Muscle of leg (tissue), 16 donors: ENCODE measurements around the gene C10orf90. TPM values are rescaled to one million over a fixed set of nuclear protein-coding genes. Genes with fewer than 3 reads are reported as not detected.

Experiments used
- DNase-seq: peaks from one replicate; pipeline ENCODE4 v3.0.0; 2013
- H3K27ac ChIP-seq: one replicate; pipeline ENCODE4 v1.5.1; 2013; ENCODE audit warnings: mild to moderate bottlenecking, low read length, control low read depth
- H3K27me3 ChIP-seq: one replicate; pipeline ENCODE4 v1.6.1; 2013; ENCODE audit warnings: low read length; ENCODE audit not compliant: control insufficient read depth, insufficient read depth
- H3K36me3 ChIP-seq: one replicate; pipeline ENCODE4 v1.6.1; 2013; ENCODE audit warnings: low read length; ENCODE audit not compliant: control insufficient read depth, insufficient read depth
- H3K4me1 ChIP-seq: one replicate; pipeline ENCODE4 v1.6.1; 2013; ENCODE audit warnings: low read length; ENCODE audit not compliant: control insufficient read depth, insufficient read depth
- H3K4me3 ChIP-seq: one replicate; pipeline ENCODE4 v1.5.1; 2013; ENCODE audit warnings: low read length, control low read depth
- H3K9me3 ChIP-seq: replicated peaks from 2 replicates; pipeline ENCODE4 v1.6.1; 2013; ENCODE audit warnings: low read depth, low read length; ENCODE audit not compliant: control insufficient read depth
- WGBS: methylation state at CpG from one replicate; pipeline ENCODE4 v1.1.5; 2013; ENCODE audit warnings: missing lambda C conversion rate; ENCODE audit not compliant: insufficient coverage; 5-methylcytosine and 5-hydroxymethylcytosine counted together
- long read RNA-seq, 11 donors: transcript quantifications; one replicate each; lab custom pipeline, GENCODE V29; 2026
- polyA plus RNA-seq, 8 donors: library from polyadenylated mRNA; unstranded; fragments of 120-200 nt; gene quantifications; one replicate each; pipeline versions ENCODE4 v1.2.1 to v1.2.3, GENCODE V29; 2013; ENCODE audit warnings: inconsistent platforms in 1 of 8, low replicate concordance in 1 of 8; ENCODE audit not compliant: insufficient read length in 8 of 8, insufficient read depth in 1 of 8
- total RNA-seq: library from RNA; stranded (reverse); fragments of 120-200 nt; gene quantifications from one replicate; pipeline ENCODE4 v1.2.4, GENCODE V29; 2013

The C10orf90 gene, protein sequence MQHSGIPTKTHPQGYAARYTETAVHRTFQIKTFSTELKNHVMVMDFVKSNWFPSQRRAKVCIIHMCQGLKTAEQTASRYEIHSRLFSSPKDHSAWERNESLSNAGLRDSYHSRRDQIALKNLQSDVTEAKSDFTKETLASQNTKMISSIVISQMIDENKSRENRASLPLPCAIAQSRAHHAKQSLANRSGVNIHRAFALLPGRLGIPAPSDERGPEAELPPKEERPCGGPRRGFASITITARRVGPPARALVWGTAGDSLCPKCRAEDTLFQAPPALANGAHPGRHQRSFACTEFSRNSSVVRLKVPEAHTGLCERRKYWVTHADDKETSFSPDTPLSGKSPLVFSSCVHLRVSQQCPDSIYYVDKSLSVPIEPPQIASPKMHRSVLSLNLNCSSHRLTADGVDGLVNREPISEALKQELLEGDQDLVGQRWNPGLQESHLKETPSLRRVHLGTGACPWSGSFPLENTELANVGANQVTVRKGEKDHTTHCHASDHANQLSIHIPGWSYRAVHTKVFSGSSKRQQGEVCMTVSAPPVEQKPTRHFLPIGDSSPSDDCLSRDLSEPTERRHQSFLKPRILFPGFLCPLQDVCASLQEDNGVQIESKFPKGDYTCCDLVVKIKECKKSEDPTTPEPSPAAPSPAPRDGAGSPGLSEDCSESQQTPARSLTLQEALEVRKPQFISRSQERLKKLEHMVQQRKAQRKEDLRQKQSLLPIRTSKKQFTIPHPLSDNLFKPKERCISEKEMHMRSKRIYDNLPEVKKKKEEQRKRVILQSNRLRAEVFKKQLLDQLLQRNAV
- total RNA-seq (0.58 TPM), polyA plus RNA-seq (1 to 10 TPM in 2 of 8 donors, under 1 TPM in 6; 0.53 to 1.1 (median 0.83) TPM)
- long read RNA-seq, donor 1 = 0 reads
- long read RNA-seq, donor 2 = 0 reads
- long read RNA-seq, donor 3 = 0 reads
- long read RNA-seq, donor 4 = 0 reads
- long read RNA-seq, donor 5 = 0 reads
- long read RNA-seq, donor 6 = 0 reads
- long read RNA-seq, donor 7 = 0 reads
- long read RNA-seq, donor 8 = 0 reads
- long read RNA-seq, donor 9 = 0 reads
- long read RNA-seq, donor 10 = 0 reads
- long read RNA-seq, donor 11 = 0 reads

DNA sequence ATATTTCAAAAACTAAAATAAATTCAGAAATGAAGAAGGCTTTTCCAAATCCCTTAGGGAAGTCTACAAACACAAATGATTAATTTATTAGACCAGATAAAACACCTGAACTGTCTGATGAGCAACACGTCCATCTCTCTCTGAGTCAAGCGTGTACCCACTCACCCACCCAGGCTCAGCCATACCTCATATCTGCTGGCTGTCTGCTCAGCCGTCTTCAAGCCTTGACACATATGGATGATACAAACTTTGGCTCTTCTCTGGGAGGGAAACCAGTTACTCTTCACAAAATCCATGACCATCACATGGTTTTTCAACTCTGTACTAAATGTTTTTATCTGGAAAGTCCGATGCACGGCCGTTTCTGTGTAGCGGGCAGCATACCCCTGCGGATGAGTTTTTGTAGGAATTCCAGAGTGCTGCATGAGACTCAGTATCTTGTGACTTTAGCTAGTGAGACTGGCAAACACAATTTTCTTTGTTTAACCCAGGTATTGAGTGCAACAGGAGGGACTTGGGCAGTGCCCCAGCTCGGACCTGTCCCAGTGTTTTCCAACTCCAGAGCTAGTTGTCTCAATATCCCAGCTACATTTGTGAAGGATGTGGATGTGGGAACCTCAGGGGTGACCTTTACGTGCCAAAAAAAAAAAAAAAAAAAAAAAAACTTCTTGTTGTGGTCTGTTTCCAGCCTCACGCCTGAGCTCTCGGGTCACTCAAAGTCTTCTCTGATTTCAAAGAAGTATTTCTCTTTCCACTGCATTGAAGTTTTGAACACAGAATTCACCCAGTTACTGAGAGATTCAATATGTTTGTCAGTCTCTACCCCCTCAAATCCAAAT lies at the start of gene C10orf90:
C10orf90 (minus strand) TSS at position 638 of the 839 bp plus-strand sequence; CDS start at position 425, 213 bp downstream.
- no peak for DNase-seq
- H3K36me3 ChIP-seq = no peaks in the 10 kb centered on the region
- WGBS = 87% methylated on average over 8 of the region's 12 CpGs

GRCh38 chr10:126716366-126716765 lies 45.9 kb upstream of the C10orf90 start:
- H3K4me1 ChIP-seq = no peaks in the 10 kb centered on the region
- H3K36me3 ChIP-seq = no peaks in the 10 kb centered on the region
- peaks cover 2% of the 10 kb centered on the region for H3K27me3 ChIP-seq
- H3K27ac ChIP-seq = no peak overlapping the region
- H3K4me3 ChIP-seq = no peak overlapping the region
- DNase-seq = no peak
- no CpG with 5 or more reads among the region's 1 CpG for WGBS
- no peaks in the 10 kb centered on the region for H3K9me3 ChIP-seq

More for the DNA sequence above, at the start of gene C10orf90:
- peak within 1 kb of the TSS; percentile 69 for H3K27ac ChIP-seq
- peaks cover 23% of the 10 kb centered on the region for H3K4me1 ChIP-seq
- H3K4me3 ChIP-seq = no peak within 1 kb of the TSS
- H3K27me3 ChIP-seq = peaks cover 4% of the 10 kb centered on the region
- no peaks in the 10 kb centered on the region for H3K9me3 ChIP-seq

DNA sequence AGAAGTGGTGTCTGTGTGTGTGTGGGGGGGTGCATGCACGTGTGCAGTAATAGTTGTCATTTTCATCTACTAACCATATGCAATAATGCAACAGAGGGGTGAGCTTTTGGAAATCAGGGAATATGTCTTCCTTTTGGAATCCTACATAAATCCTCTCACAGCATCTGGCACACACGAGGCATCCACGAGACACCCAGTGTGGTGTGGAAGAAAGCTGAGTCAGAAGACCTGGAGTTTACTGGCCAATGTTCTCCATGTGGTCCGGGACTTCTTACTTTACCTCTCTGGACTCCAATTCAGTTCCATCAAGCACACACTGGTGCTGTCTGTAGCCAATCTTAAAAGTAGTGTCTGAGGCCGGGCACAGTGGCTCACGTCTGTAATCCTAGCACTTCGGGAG lies 43.1 kb upstream of the C10orf90 start:
- Histone ChIP-seq H3K36me3 (no peaks in the 10 kb centered on the region), H3K9me3 (no peaks in the 10 kb centered on the region), H3K27me3 (peaks cover 2% of the 10 kb centered on the region), H3K4me1 (no peaks in the 10 kb centered on the region), H3K4me3 (no peak overlapping the region), H3K27ac (no peak overlapping the region)
- 100% methylated on average over 1 of the region's 7 CpGs for WGBS
- DNase-seq = no peak

DNA sequence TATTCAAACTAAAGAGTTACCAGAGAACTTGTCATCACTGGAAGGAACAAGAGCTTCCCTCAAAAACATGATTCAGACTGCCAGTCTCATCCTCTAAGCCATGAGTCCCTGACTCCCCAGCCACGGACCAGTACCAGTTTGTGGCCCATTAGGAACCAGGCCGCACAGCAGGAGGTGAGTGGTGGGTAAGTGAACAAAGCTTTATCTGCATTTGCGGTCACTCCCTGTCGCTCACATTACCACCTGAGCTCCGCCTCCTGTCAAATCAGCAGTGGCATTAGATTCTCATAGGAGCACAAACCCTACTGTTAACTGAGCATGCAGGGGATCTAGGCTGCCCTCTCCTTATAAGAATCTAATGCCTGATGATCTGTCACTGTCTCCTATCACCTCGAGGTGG lies 42.2 kb upstream of the C10orf90 start:
- no peaks in the 10 kb centered on the region for H3K36me3 ChIP-seq
- H3K27ac ChIP-seq = no peak overlapping the region
- no CpG with 5 or more reads among the region's 6 CpGs for WGBS
- H3K4me3 ChIP-seq = no peak overlapping the region
- no peaks in the 10 kb centered on the region for H3K9me3 ChIP-seq
- no peaks in the 10 kb centered on the region for H3K4me1 ChIP-seq
- no peak for DNase-seq
- H3K27me3 ChIP-seq = no peaks in the 10 kb centered on the region

- no peaks in the 10 kb centered on the region for H3K4me1 ChIP-seq
- no peak overlapping the region for H3K4me3 ChIP-seq
- no peaks in the 10 kb centered on the region for H3K36me3 ChIP-seq
- H3K27ac ChIP-seq = no peak overlapping the region
- WGBS = 80% methylated on average over 2 of the region's 3 CpGs
- DNase-seq = peak; percentile 24
- no peaks in the 10 kb centered on the region for H3K9me3 ChIP-seq
- H3K27me3 ChIP-seq = peaks cover 4% of the 10 kb centered on the region
Observed at GRCh38 chr10:126705951-126706565, 35.6 kb upstream of the C10orf90 start.

DNA sequence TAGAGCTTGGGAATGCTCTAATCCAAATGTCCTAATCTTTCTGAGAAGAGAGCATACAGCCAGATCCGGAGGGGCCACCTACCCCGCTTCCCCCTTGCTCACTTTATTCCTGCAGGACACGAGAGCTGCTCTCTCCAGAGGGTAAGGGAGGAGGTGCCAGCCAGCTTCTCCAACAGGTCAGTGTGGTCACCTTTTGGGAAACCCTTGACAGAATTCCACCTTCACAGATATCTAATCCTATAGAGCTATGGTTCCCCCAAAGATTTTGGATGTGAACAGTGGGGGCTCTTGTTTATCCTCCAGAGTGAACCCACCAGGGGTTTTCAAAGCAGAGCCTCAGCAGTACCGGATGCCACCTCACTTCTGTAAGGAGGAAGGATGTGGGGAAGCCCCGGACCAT lies 34.6 kb upstream of the C10orf90 start:
- WGBS = no CpG with 5 or more reads among the region's 5 CpGs
- H3K4me1 ChIP-seq = no peaks in the 10 kb centered on the region
- no peak for DNase-seq
- no peak overlapping the region for H3K4me3 ChIP-seq
- H3K27ac ChIP-seq = no peak overlapping the region
- H3K27me3 ChIP-seq = peaks cover 4% of the 10 kb centered on the region
- H3K36me3 ChIP-seq = no peaks in the 10 kb centered on the region
- no peaks in the 10 kb centered on the region for H3K9me3 ChIP-seq

- H3K4me1 ChIP-seq = no peaks in the 10 kb centered on the region
- 47% methylated on average over 5 of the region's 7 CpGs for WGBS
- H3K27ac ChIP-seq = no peak overlapping the region
- H3K9me3 ChIP-seq = no peaks in the 10 kb centered on the region
- H3K36me3 ChIP-seq = no peaks in the 10 kb centered on the region
- H3K27me3 ChIP-seq = peaks cover 4% of the 10 kb centered on the region
- no peak for DNase-seq
- no peak overlapping the region for H3K4me3 ChIP-seq
Observed at GRCh38 chr10:126704649-126705048, 34.2 kb upstream of the C10orf90 start.

DNA sequence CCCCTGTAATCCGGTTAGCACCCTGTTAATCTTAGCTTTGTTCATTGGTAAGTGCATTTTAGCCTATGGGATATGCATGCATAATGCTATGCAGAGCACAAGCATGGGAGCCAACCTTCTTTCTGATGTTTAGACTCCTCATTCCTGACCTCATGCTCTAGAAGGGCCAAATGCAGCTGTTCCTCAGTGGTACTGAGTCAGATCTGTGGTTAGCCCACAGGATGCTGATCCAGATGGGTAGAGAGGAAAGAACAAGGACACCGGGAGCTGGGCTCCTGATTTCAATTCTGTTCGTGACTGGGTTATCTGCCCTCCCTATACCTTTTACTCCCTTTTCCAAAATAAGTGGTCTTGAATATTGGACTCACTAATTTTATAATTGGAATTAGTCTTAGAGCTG lies 31.7 kb upstream of the C10orf90 start:
- no peaks in the 10 kb centered on the region for H3K9me3 ChIP-seq
- no peak overlapping the region for H3K27ac ChIP-seq
- H3K36me3 ChIP-seq = no peaks in the 10 kb centered on the region
- no CpG with 5 or more reads among the region's 3 CpGs for WGBS
- H3K27me3 ChIP-seq = peaks cover 4% of the 10 kb centered on the region
- no peak for DNase-seq
- no peaks in the 10 kb centered on the region for H3K4me1 ChIP-seq
- no peak overlapping the region for H3K4me3 ChIP-seq

DNA sequence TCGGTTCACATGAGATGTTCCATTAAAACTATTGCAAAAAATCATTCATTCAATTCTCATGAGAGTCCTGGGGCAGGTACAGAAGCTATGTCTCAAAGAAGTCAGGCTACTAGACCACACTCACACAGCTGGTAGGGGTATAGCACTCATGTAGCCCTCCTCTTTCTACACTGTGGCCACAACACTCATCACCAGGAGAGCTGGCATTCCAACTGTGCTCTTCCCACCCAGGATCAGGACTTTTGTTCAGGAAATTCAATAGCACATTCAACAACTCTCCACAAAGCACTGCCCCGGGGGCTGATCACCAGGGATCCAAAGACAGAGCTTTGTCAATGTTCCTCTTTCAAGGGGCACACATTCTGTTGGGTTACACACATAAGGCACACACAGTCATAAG lies 31.0 kb upstream of the C10orf90 start:
- Histone ChIP-seq H3K27ac (no peak overlapping the region), H3K27me3 (peaks cover 4% of the 10 kb centered on the region), H3K4me1 (no peaks in the 10 kb centered on the region), H3K4me3 (no peak overlapping the region), H3K9me3 (no peaks in the 10 kb centered on the region), H3K36me3 (no peaks in the 10 kb centered on the region)
- DNase-seq = no peak
- WGBS = 71% methylated on average over 2 of the region's 2 CpGs
